A172 (cell line): Measurements from ENCODE around the gene CPXM1. TPM values are rescaled to one million over a fixed set of nuclear protein-coding genes. Genes with fewer than 3 reads are reported as not detected.
"Not testable (repeated sequence)": the region's sequence is repeated elsewhere in the genome, so short reads cannot be mapped to it uniquely, and the experiment has no call there.

Source experiments
- DNase-seq: peaks from one replicate; pipeline ENCODE4 v3.0.0-alpha.2; 2015; ENCODE audit warnings: low spot score
- total RNA-seq: library from RNA; depleted of rRNA; stranded (reverse); fragments of >200 nt; shearing (Covaris generic); gene quantifications from 2 replicates; pipeline ENCODE4 v1.2.3, GENCODE V29; 2014

The CPXM1 gene
- total RNA-seq, 1 experiment from 2014 or later, result not detected

- DNase-seq, result no peak
These were observed 880 bp upstream of the CPXM1 start for GRCh38 chr20:2801286-2801728.

GRCh38 chr20:2799688-2800520 is 523 bp downstream of the CPXM1 start:
- DNase-seq, result no peak

GRCh38 chr20:2799271-2799670 is 1.2 kb downstream of the CPXM1 start:
- no peak for DNase-seq

- DNase-seq, result no peak
These were observed 1.6 kb downstream of the CPXM1 start for GRCh38 chr20:2798814-2799213.

GRCh38 chr20:2798095-2798805 is 2.2 kb downstream of the CPXM1 start:
- DNase-seq, result no peak

GRCh38 chr20:2797136-2797983 is 3.1 kb downstream of the CPXM1 start:
- DNase-seq, result no peak

GRCh38 chr20:2796011-2796660 is 4.3 kb downstream of the CPXM1 start:
- DNase-seq, result no peak

GRCh38 chr20:2795451-2795850 is 5.0 kb downstream of the CPXM1 start:
- no peak for DNase-seq

GRCh38 chr20:2794866-2795447 is 5.5 kb downstream of the CPXM1 start:
- DNase-seq, result no peak

GRCh38 chr20:2794202-2794748 is 6.2 kb downstream of the CPXM1 start:
- DNase-seq, result no peak

GRCh38 chr20:2793471-2793870 is 7.0 kb downstream of the CPXM1 start:
- no peak for DNase-seq

- DNase-seq, result no peak
These were observed 16.4 kb downstream of the CPXM1 start for GRCh38 chr20:2783908-2784566.

GRCh38 chr20:2780948-2781347 is 19.5 kb downstream of the CPXM1 start:
- DNase-seq, result no peak

GRCh38 chr20:2778602-2779321 is 21.7 kb downstream of the CPXM1 start:
- DNase-seq, result no peak

GRCh38 chr20:2775139-2775538 is 25.3 kb downstream of the CPXM1 start:
- DNase-seq, result no peak

GRCh38 chr20:2773812-2774211 is 26.6 kb downstream of the CPXM1 start:
- DNase-seq, result no peak

- DNase-seq, result peak; percentile 52
These were observed 28.8 kb downstream of the CPXM1 start for GRCh38 chr20:2771631-2772080.

GRCh38 chr20:2770091-2770490 is 30.3 kb downstream of the CPXM1 start:
- not testable (repeated sequence) for DNase-seq

- DNase-seq, result no peak
These were observed 31.8 kb downstream of the CPXM1 start for GRCh38 chr20:2768632-2769015.
